IPS-18a (cell line): ENCODE measurements around the gene MYH13.

Experiments used
- H3K27ac ChIP-seq: one replicate; pipeline ENCODE4 v1.5.1; 2013; ENCODE audit warnings: low read length
- H3K27me3 ChIP-seq: one replicate; pipeline ENCODE4 v1.6.1; 2013; ENCODE audit warnings: mild to moderate bottlenecking, low read length; ENCODE audit not compliant: control insufficient read depth, insufficient read depth
- H3K36me3 ChIP-seq: one replicate; pipeline ENCODE4 v1.6.1; 2013; ENCODE audit warnings: low read depth, low read length; ENCODE audit not compliant: control insufficient read depth
- H3K4me1 ChIP-seq: one replicate; pipeline ENCODE4 v1.6.1; 2013; ENCODE audit warnings: low read depth, low read length; ENCODE audit not compliant: control insufficient read depth
- H3K4me3 ChIP-seq: one replicate; pipeline ENCODE4 v1.5.1; 2013; ENCODE audit warnings: low read length
- H3K9ac ChIP-seq: one replicate; pipeline ENCODE4 v1.6.1; 2013; ENCODE audit warnings: mild to moderate bottlenecking, low read length, moderate library complexity
- H3K9me3 ChIP-seq: one replicate; pipeline ENCODE4 v1.6.1; 2013; ENCODE audit warnings: low read depth, low read length; ENCODE audit not compliant: control insufficient read depth

MYH13 gene

GRCh38 chr17:10317543-10317834 lies 55.3 kb downstream of the MYH13 start:
- Histone ChIP-seq H3K9me3 (no peaks in the 10 kb centered on the region), H3K36me3 (no peaks in the 10 kb centered on the region), H3K27me3 (no peaks in the 10 kb centered on the region), H3K9ac (no peak overlapping the region), H3K4me1 (no peaks in the 10 kb centered on the region), H3K27ac (no peak overlapping the region), H3K4me3 (no peak overlapping the region)

GRCh38 chr17:10316801-10317542 lies 55.8 kb downstream of the MYH13 start:
- no peak overlapping the region for H3K9ac ChIP-seq
- H3K27ac ChIP-seq: no peak overlapping the region
- no peaks in the 10 kb centered on the region for H3K36me3 ChIP-seq
- no peaks in the 10 kb centered on the region for H3K27me3 ChIP-seq
- no peaks in the 10 kb centered on the region for H3K9me3 ChIP-seq
- no peak overlapping the region for H3K4me3 ChIP-seq
- H3K4me1 ChIP-seq: no peaks in the 10 kb centered on the region

DNA sequence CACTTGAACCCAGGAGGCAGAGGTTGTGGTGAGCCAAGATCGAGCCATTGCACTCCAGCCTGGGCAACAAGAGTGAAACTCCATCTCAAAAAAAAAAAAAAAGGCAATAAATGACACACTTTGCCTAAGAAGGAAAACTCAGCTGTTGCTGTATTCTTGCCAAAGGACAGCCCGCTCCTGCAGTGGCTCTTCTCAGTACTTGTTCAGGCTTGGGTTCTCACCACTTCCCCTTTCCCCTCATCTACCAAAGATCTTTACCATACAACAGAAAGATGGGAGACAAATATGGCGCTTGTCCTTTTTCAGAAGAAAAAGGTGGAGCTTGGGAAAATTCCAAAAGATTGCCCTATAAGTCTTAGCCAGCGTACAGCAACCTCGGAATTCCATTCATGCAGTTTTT lies 58.5 kb downstream of the MYH13 start:
- H3K4me3 ChIP-seq: no peak overlapping the region
- H3K9ac ChIP-seq: no peak overlapping the region
- H3K4me1 ChIP-seq: no peaks in the 10 kb centered on the region
- H3K27me3 ChIP-seq: no peaks in the 10 kb centered on the region
- H3K27ac ChIP-seq: no peak overlapping the region
- no peaks in the 10 kb centered on the region for H3K9me3 ChIP-seq
- no peaks in the 10 kb centered on the region for H3K36me3 ChIP-seq

DNA sequence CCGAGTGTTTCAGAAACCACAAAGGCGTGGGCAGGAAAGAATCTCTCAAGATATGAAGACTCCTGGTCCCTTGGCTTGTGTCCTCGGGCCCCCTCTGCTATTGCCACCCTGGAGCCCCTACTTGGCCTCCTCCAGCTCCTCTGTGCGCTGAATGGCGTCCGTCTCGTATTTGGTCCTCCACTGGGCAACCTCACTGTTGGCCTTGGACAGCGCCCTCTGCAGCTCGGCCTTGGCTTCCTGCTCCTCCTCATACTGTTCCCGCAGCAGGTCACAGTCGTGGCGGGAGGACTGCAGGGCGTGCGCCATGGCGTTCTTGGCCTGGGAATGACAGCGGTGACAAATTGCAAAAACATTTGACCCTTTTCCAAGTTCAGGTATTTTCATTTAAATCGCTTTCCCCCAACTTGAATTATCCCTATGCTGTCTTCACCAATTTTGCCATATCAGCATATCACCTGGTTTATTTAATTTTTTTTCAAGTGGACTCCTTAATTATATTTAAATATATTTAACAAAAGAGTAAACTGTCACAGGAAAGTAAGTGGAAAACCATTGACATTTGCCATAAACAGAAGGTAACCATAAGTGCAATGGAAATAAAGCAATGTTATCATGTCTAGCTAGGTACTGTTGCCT lies 59.7 kb downstream of the MYH13 start:
- no peak overlapping the region for H3K9ac ChIP-seq
- H3K4me3 ChIP-seq: no peak overlapping the region
- H3K4me1 ChIP-seq: no peaks in the 10 kb centered on the region
- no peaks in the 10 kb centered on the region for H3K9me3 ChIP-seq
- H3K27me3 ChIP-seq: no peaks in the 10 kb centered on the region
- H3K27ac ChIP-seq: no peak overlapping the region
- H3K36me3 ChIP-seq: no peaks in the 10 kb centered on the region

- no peaks in the 10 kb centered on the region for H3K36me3 ChIP-seq
- H3K27me3 ChIP-seq: no peaks in the 10 kb centered on the region
- H3K9ac ChIP-seq: no peak overlapping the region
- no peaks in the 10 kb centered on the region for H3K4me1 ChIP-seq
- no peaks in the 10 kb centered on the region for H3K9me3 ChIP-seq
- H3K4me3 ChIP-seq: no peak overlapping the region
- no peak overlapping the region for H3K27ac ChIP-seq
These were observed 61.7 kb downstream of the MYH13 start for GRCh38 chr17:10311131-10311530.

DNA sequence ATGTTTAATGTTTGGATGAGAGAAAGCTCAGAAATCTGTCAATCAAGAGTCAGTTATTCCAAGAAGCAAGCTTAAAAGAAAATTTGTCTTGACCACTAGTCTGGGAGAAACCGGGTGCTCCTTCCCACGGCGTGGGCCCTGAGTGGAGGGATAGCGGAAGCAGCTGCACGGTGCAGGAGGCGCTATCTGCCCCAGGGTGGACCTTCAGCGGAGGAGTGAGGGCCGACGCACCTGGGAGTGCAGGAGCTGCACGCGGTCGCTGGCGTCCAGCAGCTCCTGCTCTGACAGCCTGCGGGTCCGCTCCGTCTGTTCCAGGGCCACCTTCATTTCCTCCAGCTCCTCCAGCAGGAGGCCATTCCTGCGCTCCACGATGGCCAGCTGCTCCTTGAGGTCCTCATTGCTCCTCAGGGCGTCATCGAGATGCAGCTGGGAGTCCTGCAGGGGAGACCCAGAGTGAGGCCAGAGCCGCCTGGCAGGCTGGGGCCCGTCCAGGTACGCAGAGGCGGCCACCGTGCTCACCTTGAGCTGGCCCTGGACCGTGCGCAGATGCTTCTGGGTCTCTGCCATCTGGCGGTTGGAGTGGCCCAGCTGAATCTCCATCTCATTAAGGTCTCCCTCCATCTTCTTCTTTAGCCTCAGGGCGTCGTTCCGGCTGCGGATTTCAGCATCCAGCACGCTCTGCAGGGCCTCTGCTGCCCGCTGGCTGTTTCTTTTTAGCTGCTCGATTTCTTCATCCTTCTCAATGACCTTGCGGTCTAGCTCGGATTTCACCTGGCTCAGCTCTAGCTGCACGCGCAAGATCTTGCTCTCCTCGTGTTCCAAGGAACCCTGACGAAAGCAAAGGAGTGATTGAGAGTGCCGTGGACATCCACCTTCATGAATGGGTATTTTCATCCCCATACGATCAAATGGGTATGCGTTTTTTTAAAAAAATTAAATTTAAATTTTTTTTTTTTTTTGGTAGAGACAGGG lies 63.5 kb downstream of the MYH13 start:
- no peak overlapping the region for H3K27ac ChIP-seq
- no peaks in the 10 kb centered on the region for H3K9me3 ChIP-seq
- H3K9ac ChIP-seq: no peak overlapping the region
- no peaks in the 10 kb centered on the region for H3K36me3 ChIP-seq
- H3K4me1 ChIP-seq: peaks cover 9% of the 10 kb centered on the region
- no peak overlapping the region for H3K4me3 ChIP-seq
- no peaks in the 10 kb centered on the region for H3K27me3 ChIP-seq

DNA sequence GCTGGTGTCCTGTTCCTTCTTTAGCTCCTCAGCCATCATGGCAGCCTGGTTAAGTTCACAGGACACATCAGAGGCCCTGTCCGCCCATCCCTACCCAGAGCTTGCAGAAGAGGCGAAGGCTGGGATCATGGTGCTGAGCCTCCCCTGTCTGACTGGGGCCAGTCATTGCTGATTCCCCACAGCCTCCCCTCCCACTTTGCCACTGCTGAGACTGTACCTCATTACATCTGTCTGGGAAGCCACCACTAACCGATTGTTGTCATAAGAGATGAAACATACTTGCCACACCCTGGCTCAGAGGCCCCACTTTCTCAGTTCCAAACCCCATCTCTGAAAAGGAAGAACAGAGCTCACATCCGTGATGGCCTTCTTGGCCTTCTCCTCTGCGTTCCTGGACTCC lies 66.2 kb downstream of the MYH13 start:
- Histone ChIP-seq H3K4me3 (no peak overlapping the region), H3K9me3 (no peaks in the 10 kb centered on the region), H3K36me3 (no peaks in the 10 kb centered on the region), H3K27ac (no peak overlapping the region), H3K9ac (no peak overlapping the region), H3K4me1 (peaks cover 9% of the 10 kb centered on the region), H3K27me3 (no peaks in the 10 kb centered on the region)

GRCh38 chr17:10305398-10305797 lies 67.4 kb downstream of the MYH13 start:
- Histone ChIP-seq H3K4me1 (peaks cover 9% of the 10 kb centered on the region), H3K4me3 (no peak overlapping the region), H3K36me3 (no peaks in the 10 kb centered on the region), H3K27ac (no peak overlapping the region), H3K27me3 (no peaks in the 10 kb centered on the region), H3K9ac (no peak overlapping the region), H3K9me3 (no peaks in the 10 kb centered on the region)

- no peak overlapping the region for H3K27ac ChIP-seq
- H3K4me1 ChIP-seq: peaks cover 9% of the 10 kb centered on the region
- H3K9me3 ChIP-seq: no peaks in the 10 kb centered on the region
- H3K4me3 ChIP-seq: no peak overlapping the region
- H3K9ac ChIP-seq: no peak overlapping the region
- no peaks in the 10 kb centered on the region for H3K27me3 ChIP-seq
- no peaks in the 10 kb centered on the region for H3K36me3 ChIP-seq
These were observed 68.0 kb downstream of the MYH13 start for GRCh38 chr17:10304758-10305300.

GRCh38 chr17:10297691-10298090 lies 75.1 kb downstream of the MYH13 start:
- no peak overlapping the region for H3K9ac ChIP-seq
- H3K36me3 ChIP-seq: no peaks in the 10 kb centered on the region
- H3K27ac ChIP-seq: no peak overlapping the region
- H3K4me1 ChIP-seq: no peaks in the 10 kb centered on the region
- H3K9me3 ChIP-seq: no peaks in the 10 kb centered on the region
- no peaks in the 10 kb centered on the region for H3K27me3 ChIP-seq
- no peak overlapping the region for H3K4me3 ChIP-seq

DNA sequence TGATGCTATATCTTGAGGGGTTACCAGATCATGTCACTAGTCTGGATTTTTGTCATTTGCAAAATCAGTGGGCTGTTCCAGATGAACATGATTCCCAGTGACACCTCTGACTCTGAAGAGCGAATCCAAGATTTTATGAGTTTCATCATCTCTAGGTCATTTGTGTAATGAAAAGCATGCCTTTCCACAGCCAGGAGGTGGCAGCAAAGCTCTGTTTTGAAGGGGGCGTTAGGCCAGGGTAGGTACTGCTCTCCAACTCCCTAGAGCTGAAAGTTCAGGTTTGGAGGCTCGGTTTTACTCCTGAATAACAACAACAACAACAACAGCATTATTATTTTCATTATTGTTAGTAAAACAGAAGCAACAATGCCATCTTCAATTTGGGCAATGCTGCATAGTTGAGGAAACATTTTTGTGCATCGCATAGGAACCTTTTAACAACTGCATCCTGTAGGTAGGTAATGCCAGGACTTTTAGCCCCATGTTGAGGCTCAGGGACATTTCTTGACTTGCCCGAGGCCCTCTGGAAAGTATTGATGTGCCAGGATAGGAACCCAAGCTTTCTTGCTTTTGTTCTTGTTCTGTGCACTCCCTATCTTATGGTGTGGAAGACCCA lies 77.0 kb downstream of the MYH13 start:
- peaks cover 4% of the 10 kb centered on the region for H3K4me1 ChIP-seq
- no peak overlapping the region for H3K27ac ChIP-seq
- H3K36me3 ChIP-seq: no peaks in the 10 kb centered on the region
- H3K9me3 ChIP-seq: no peaks in the 10 kb centered on the region
- no peaks in the 10 kb centered on the region for H3K27me3 ChIP-seq
- H3K9ac ChIP-seq: no peak overlapping the region
- H3K4me3 ChIP-seq: no peak overlapping the region
